Endothelial cell of umbilical vein (primary cell): Measurements from ENCODE around the gene AP1M1. TPM values are rescaled to one million over a fixed set of nuclear protein-coding genes. Genes with fewer than 3 reads are reported as not detected.
A peak's percentile ranks its signal among the peaks of the same experiment; 100 is the strongest.

Experiments
- BruUV-seq: library from RNA; stranded (reverse); fragments of 400-500 nt; replicated peaks from 2 replicates; lab custom pipeline; 2021; lab: Mats Ljungman, UMichigan
- CTCF ChIA-PET: fragments of 300-600, 350-600 bp; sonication (Branson Sonifier 250); formaldehyde crosslinking; loops from one replicate; lab custom pipeline; 2021; ENCODE audit warnings: antibody characterized with exemption, inconsistent platforms; lab: Charles Lee
- POLR2A ChIA-PET: fragments of 300-600, 350-600 bp; sonication (Branson Sonifier 250); formaldehyde crosslinking; loops from one replicate; lab custom pipeline; 2021; ENCODE audit warnings: antibody characterized with exemption, inconsistent platforms; lab: Charles Lee
- DNase-seq: peaks from one replicate; pipeline ENCODE4 v3.0.0-alpha.2; 2011; ENCODE audit warnings: low read depth, low spot score
- FAIRE-seq: peaks from 2 replicates; lab custom pipeline; 2011; peaks lifted over from hg19 to GRCh38; lab: Jason Lieb, UNC
- H2AFZ ChIP-seq: 2 replicates; pipeline ENCODE4 v1.6.0; 2012; ENCODE audit warnings: low read depth, low read length, control low read depth, inconsistent platforms
- H3K27ac ChIP-seq: 2 replicates; pipeline ENCODE4 v1.5.1; 2011; ENCODE audit warnings: low read depth, mild to moderate bottlenecking, control low read depth, low read length, moderate library complexity; ENCODE audit not compliant: insufficient read depth
- H3K27me3 ChIP-seq, 2 experiments: 2 replicates each; pipeline versions ENCODE4 v1.6.0 to v1.6.1; 2011; ENCODE audit warnings: low read length in 2 of 2, mixed read lengths in 1 of 2; ENCODE audit not compliant: control insufficient read depth in 2 of 2, insufficient read depth in 2 of 2
- H3K36me3 ChIP-seq, 2 experiments: 2 replicates in 1 of 2; 3 replicates in 1 of 2; pipeline ENCODE4 v1.5.1; 2011; ENCODE audit warnings: low read length in 2 of 2, mild to moderate bottlenecking in 1 of 2, moderate library complexity in 1 of 2; ENCODE audit not compliant: control insufficient read depth in 2 of 2, insufficient read depth in 2 of 2; ENCODE audit errors: extremely low read depth in 1 of 2
- H3K4me1 ChIP-seq: 3 replicates; pipeline ENCODE4 v1.5.1; 2011; ENCODE audit warnings: mild to moderate bottlenecking, low read length; ENCODE audit not compliant: control insufficient read depth, insufficient read depth; ENCODE audit errors: extremely low read depth
- H3K4me2 ChIP-seq: 2 replicates; pipeline ENCODE4 v1.6.1; 2011; ENCODE audit warnings: low read length, control low read depth, mixed read lengths; ENCODE audit not compliant: insufficient read depth
- H3K4me3 ChIP-seq, 3 experiments: fragments of 200-600 bp in 1 of 3; sonication (generic), shearing (Covaris generic) in 1 of 3; replicated peaks in 1 of 3; 2 replicates each; pipeline ENCODE4 v1.5.1; 2011 to 2016; ENCODE audit warnings: control low read depth in 3 of 3, low read length in 3 of 3, mild to moderate bottlenecking in 2 of 3, inconsistent platforms in 1 of 3, low read depth in 1 of 3, moderate library complexity in 1 of 3; ENCODE audit not compliant: insufficient read depth in 1 of 3
- H3K79me2 ChIP-seq: 2 replicates; pipeline ENCODE4 v1.6.0; 2012; ENCODE audit warnings: low read length, inconsistent platforms; ENCODE audit not compliant: control insufficient read depth, insufficient read depth
- H3K9ac ChIP-seq: replicated peaks from 2 replicates; pipeline ENCODE3; 2011; ENCODE audit warnings: low read length, control low read depth; ENCODE audit not compliant: insufficient read depth; ENCODE audit errors: extremely low read depth
- H3K9me1 ChIP-seq: replicated peaks from 3 replicates; pipeline ENCODE4 v1.6.0; 2011; ENCODE audit warnings: mild to moderate bottlenecking, low read length; ENCODE audit not compliant: control insufficient read depth, insufficient read depth; ENCODE audit errors: extremely low read depth
- H3K9me3 ChIP-seq: replicated peaks from 2 replicates; pipeline ENCODE4 v1.5.1; 2012; ENCODE audit warnings: low read length, inconsistent platforms; ENCODE audit not compliant: control insufficient read depth, insufficient read depth
- H4K20me1 ChIP-seq: replicated peaks from 2 replicates; pipeline ENCODE3; 2011; ENCODE audit warnings: mild to moderate bottlenecking, low read length; ENCODE audit not compliant: control insufficient read depth, insufficient read depth; ENCODE audit errors: extremely low read depth
- EZH2 ChIP-seq: IDR thresholded peaks from 2 replicates; pipeline ENCODE4 v1.6.1; 2012; ENCODE audit warnings: borderline replicate concordance, low read depth, mild to moderate bottlenecking, moderate library complexity, low read length, inconsistent platforms; ENCODE audit not compliant: severe bottlenecking
- FOS ChIP-seq: IDR thresholded peaks from 2 replicates; pipeline ENCODE4 v1.6.1; 2011; ENCODE audit warnings: mild to moderate bottlenecking, low read length, moderate library complexity, borderline replicate concordance; ENCODE audit not compliant: insufficient read depth
- GATA2 ChIP-seq: IDR thresholded peaks from 2 replicates; pipeline ENCODE4 v1.7.0; 2011; ENCODE audit warnings: low read depth, mild to moderate bottlenecking, moderate library complexity, mixed read lengths, low read length; ENCODE audit not compliant: insufficient read length, insufficient read depth
- JUN ChIP-seq: IDR thresholded peaks from 2 replicates; pipeline ENCODE4 v1.6.1; 2011; ENCODE audit warnings: borderline replicate concordance, low read depth; ENCODE audit not compliant: insufficient read length, insufficient read depth
- MYC ChIP-seq: IDR thresholded peaks from one replicate; pipeline ENCODE4 v1.6.1; 2011; ENCODE audit warnings: mild to moderate bottlenecking, low read depth, low read length
- POLR2A ChIP-seq: IDR thresholded peaks from 2 replicates; pipeline ENCODE4 v1.6.1; 2012; ENCODE audit warnings: low read depth, mild to moderate bottlenecking, control low read depth, low read length
- POLR2AphosphoS5 ChIP-seq: IDR thresholded peaks from 2 replicates; pipeline ENCODE4 v1.6.1; 2012; ENCODE audit warnings: low read depth, mild to moderate bottlenecking, control low read depth, low read length, moderate library complexity; ENCODE audit not compliant: insufficient read depth
- dilution Hi-C: fragments of 300-500 bp; cut with MboI; formaldehyde crosslinking; loops from one replicate; pipeline ENCODE4 v1.15.0; 2019; ENCODE audit warnings: low sequenced_read_pairs; ENCODE audit not compliant: extremely low pct_ligation_motif_present
- intact Hi-C: fragments of 100-400 bp; cut with micrococcal nuclease; formaldehyde crosslinking; loops from one replicate; pipeline ENCODE4 v1.10.0; 2022
- polyA plus RNA-seq, 4 experiments: library from polyadenylated mRNA; depleted of rRNA in 3 of 4; stranded (reverse) in 3 of 4; unstranded in 1 of 4; fragments of >200 nt; gene quantifications; 2 replicates each; pipeline versions ENCODE4 v1.2.1 to v1.2.3, GENCODE V29; 2011 to 2012; ENCODE audit warnings: missing spikeins in 1 of 4
- total RNA-seq: library from RNA; stranded (reverse); gene quantifications from 2 replicates; pipeline ENCODE4 v1.2.3, GENCODE V29; 2021
- TF ChIP-seq, protein P1 (sequence below), 2 donors: IDR thresholded peaks; 1 replicate in 1 of 2; 2 replicates in 1 of 2; pipeline ENCODE4 v1.5.1; 2011; ENCODE audit warnings: low read length in 2 of 2, mild to moderate bottlenecking in 2 of 2, moderate library complexity in 2 of 2, control low read depth in 1 of 2, inconsistent platforms in 1 of 2, low read depth in 1 of 2; ENCODE audit not compliant: insufficient read depth in 1 of 2; ENCODE audit errors: extremely low read depth in 1 of 2
- TF ChIP-seq, protein P2 (sequence below): IDR thresholded peaks from 2 replicates; pipeline ENCODE4 v1.6.1; 2011; ENCODE audit not compliant: insufficient read depth, insufficient read length

Gene AP1M1
- total and polyA plus RNA-seq, 2 donors (not counting 3 experiments of a cell fraction or from before 2014, with no cell fraction given), result 99.3 to 129 TPM

DNA sequence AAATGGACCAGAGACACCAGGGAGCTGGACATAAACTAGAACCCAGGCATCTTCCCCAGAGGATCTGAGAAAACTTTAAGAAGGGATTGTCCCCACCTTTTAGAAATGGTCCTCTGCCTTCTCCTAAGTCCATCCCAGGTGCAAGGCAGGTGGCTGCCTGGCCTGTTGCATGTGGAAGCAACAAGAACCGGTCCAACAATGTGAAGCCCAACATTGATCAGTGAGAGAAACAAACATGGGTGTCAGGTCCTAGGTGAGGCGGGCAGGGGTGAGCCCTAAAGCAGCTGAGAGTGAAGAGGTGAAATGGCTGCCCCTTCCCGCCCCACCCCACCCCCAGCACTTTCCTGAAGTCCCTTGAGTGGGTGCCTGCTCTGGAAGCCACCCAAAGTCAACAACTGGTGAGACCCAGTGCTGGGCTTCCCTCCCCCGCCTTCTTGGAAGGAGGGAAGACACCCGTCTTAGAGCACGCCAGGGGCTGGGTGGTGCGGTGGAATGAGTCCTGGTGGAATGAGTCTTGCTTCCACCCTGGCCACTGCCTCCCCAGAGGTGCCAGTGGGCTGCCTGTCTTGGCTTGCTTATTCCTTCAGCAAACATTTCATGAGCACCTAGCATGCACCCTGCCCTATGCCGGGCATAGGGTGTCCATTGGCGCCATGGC is 1.7 kb downstream of the AP1M1 start:
- Histone ChIP-seq H3K79me2 (peaks cover 47% of the 10 kb centered on the region), H3K4me2 (peak overlapping the region; percentile 99), H3K9me1 (no peaks in the 10 kb centered on the region), H4K20me1 (no peaks in the 10 kb centered on the region), H3K9me3 (no peaks in the 10 kb centered on the region), H3K27me3 (no peaks in the 10 kb centered on the region), H3K9ac (no peak overlapping the region), H2AFZ (no peak overlapping the region), H3K27ac (no peak overlapping the region), H3K36me3 (peaks cover 5 to 20% of the 10 kb centered on the region in 2 experiments), H3K4me3 (no peak overlapping the region), H3K4me1 (peaks cover 21% of the 10 kb centered on the region)
- POLR2A ChIA-PET, result no interaction called here
- CTCF ChIA-PET, result no interaction called here
- no peak for DNase-seq
- TF ChIP-seq MYC, result no peak
- intact Hi-C loops, result loop anchor here (5.0 kb wide), 1 partner anchor 128 kb away; no protein-coding TSS in a partner anchor
- dilution Hi-C loops, result no loop called here
- BruUV-seq, result no TSS peak
- no peak for FAIRE-seq

DNA sequence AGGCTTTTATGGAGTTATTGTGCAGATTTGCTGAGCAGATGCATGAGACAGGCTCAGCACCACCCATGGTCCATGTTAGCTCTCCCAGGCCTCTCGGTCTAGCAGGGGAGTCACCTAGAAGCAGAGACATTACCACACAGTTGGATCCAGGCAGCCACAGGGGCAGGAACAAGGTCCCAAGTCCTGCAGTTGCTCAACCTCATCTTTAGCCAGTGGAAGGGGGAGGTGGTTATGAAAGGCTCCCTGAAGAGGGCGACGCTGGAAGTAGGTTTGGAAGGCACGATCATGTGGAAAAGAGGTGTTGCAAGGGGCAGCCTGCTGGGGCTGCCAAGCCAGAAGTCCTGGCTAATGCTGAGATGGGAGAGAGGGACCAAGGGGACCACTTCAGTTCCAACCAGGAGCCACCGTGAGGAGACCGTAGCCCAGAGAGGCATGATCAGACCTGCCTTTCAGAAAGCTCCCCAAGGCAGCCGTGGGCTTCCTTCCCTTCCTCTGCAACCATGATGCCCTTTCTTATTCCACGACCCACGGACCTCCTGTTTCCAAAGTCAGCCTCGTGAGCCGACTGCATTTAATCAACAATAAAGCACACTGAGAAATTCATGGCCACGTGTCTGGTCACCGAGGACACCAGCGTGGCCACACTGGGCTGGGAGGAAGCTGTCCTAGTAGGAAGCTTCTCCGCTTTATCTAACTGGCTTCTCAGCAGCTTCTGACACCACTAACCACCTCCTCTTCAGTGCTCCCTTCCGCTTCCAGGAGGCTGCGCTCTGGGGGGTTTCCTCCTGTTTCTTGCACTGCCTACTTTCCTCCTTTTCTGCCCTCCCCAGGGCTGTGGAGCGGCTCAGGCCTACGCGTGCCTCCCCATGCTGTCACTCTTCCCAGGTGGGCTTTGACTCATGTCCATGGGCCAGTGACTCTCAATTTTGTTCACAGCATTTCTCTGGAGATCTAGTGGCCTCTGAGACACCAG is 2.6 kb downstream of the AP1M1 start:
- FAIRE-seq, result no peak
- dilution Hi-C loops, result loop anchor here (25.0 kb wide), 1 partner anchor 162 kb away; no protein-coding TSS in a partner anchor
- Histone ChIP-seq H3K4me3 (no peak overlapping the region), H3K4me1 (peaks cover 21% of the 10 kb centered on the region), H3K9me1 (no peaks in the 10 kb centered on the region), H3K4me2 (no peak overlapping the region), H3K27ac (no peak overlapping the region), H3K79me2 (peaks cover 47% of the 10 kb centered on the region), H3K9ac (no peak overlapping the region), H4K20me1 (no peaks in the 10 kb centered on the region), H3K9me3 (no peaks in the 10 kb centered on the region), H3K36me3 (peaks cover 5 to 23% of the 10 kb centered on the region in 2 experiments), H2AFZ (no peak overlapping the region), H3K27me3 (no peaks in the 10 kb centered on the region)
- ChIA-PET POLR2A (interaction anchor here (0.6 kb wide), 1 partner anchor 210 kb away, joined by 7 read pairs; no protein-coding TSS in a partner anchor), CTCF (no interaction called here)
- DNase-seq, result no peak
- TF ChIP-seq, protein P1, sequence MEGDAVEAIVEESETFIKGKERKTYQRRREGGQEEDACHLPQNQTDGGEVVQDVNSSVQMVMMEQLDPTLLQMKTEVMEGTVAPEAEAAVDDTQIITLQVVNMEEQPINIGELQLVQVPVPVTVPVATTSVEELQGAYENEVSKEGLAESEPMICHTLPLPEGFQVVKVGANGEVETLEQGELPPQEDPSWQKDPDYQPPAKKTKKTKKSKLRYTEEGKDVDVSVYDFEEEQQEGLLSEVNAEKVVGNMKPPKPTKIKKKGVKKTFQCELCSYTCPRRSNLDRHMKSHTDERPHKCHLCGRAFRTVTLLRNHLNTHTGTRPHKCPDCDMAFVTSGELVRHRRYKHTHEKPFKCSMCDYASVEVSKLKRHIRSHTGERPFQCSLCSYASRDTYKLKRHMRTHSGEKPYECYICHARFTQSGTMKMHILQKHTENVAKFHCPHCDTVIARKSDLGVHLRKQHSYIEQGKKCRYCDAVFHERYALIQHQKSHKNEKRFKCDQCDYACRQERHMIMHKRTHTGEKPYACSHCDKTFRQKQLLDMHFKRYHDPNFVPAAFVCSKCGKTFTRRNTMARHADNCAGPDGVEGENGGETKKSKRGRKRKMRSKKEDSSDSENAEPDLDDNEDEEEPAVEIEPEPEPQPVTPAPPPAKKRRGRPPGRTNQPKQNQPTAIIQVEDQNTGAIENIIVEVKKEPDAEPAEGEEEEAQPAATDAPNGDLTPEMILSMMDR (IDR thresholded peaks at IDR 0.05; ENCODE audit: extremely low read depth in 1 of 2, insufficient read depth in 1 of 2, low read depth in 1 of 2, low read length in 2 of 2), result no peak
- no peak for TF ChIP-seq EZH2
- TF ChIP-seq JUN, result no peak
- TF ChIP-seq POLR2AphosphoS5, result no peak
- no peak for TF ChIP-seq POLR2A
- TF ChIP-seq MYC, result no peak
- TF ChIP-seq, protein P2, sequence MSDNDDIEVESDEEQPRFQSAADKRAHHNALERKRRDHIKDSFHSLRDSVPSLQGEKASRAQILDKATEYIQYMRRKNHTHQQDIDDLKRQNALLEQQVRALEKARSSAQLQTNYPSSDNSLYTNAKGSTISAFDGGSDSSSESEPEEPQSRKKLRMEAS, result no peak
- TF ChIP-seq FOS, result no peak
- no peak for TF ChIP-seq GATA2
- intact Hi-C loops, result no loop called here
- BruUV-seq, result no TSS peak
